H9 (cell line): ENCODE measurements around the gene DIAPH3. TPM values are rescaled to one million over a fixed set of nuclear protein-coding genes. Genes with fewer than 3 reads are reported as not detected.
"Not testable (repeated sequence)": the region's sequence is repeated elsewhere in the genome, so short reads cannot be mapped to it uniquely, and the experiment has no call there.

ENCODE experiments used
- DNase-seq: peaks from one replicate; pipeline ENCODE4 v3.0.0-alpha.2; 2017
- H2AFZ ChIP-seq: one replicate; pipeline ENCODE4 v1.6.1; 2013; ENCODE audit warnings: mild to moderate bottlenecking, low read length, control low read depth, moderate library complexity
- H2AK5ac ChIP-seq: 2 replicates; pipeline ENCODE4 v1.6.1; 2013; ENCODE audit warnings: low read length, control low read depth, mixed read lengths; ENCODE audit not compliant: insufficient read length
- H2BK120ac ChIP-seq: one replicate; pipeline ENCODE4 v1.6.1; 2013; ENCODE audit warnings: low read depth, mild to moderate bottlenecking, low read length, control low read depth, inconsistent platforms; ENCODE audit not compliant: poor library complexity, severe bottlenecking
- H2BK12ac ChIP-seq: 2 replicates; pipeline ENCODE4 v1.6.1; 2013; ENCODE audit warnings: low read length, control low read depth, mixed read lengths, low read depth; ENCODE audit not compliant: insufficient read length
- H2BK15ac ChIP-seq: 2 replicates; pipeline ENCODE4 v1.6.1; 2013; ENCODE audit warnings: low read depth, low read length, control low read depth
- H2BK20ac ChIP-seq: one replicate; pipeline ENCODE4 v1.6.1; 2013; ENCODE audit warnings: low read depth, mild to moderate bottlenecking, low read length, control low read depth, inconsistent platforms; ENCODE audit not compliant: poor library complexity, severe bottlenecking
- H2BK5ac ChIP-seq: 2 replicates; pipeline ENCODE4 v1.6.1; 2013; ENCODE audit warnings: low read length, control low read depth, mixed read lengths; ENCODE audit not compliant: insufficient read length
- H3K14ac ChIP-seq: 2 replicates; pipeline ENCODE4 v1.6.1; 2013; ENCODE audit warnings: low read length, control low read depth; ENCODE audit not compliant: insufficient read depth
- H3K18ac ChIP-seq: 2 replicates; pipeline ENCODE4 v1.6.1; 2013; ENCODE audit warnings: low read depth, mild to moderate bottlenecking, mixed read lengths, low read length, control low read depth; ENCODE audit not compliant: insufficient read length
- H3K23ac ChIP-seq: 2 replicates; pipeline ENCODE4 v1.6.1; 2013; ENCODE audit warnings: low read length, control low read depth, mixed read lengths, low read depth; ENCODE audit not compliant: insufficient read length
- H3K23me2 ChIP-seq: 2 replicates; pipeline ENCODE4 v1.6.1; 2013; ENCODE audit warnings: low read depth, mild to moderate bottlenecking, mixed read lengths, low read length, control low read depth; ENCODE audit not compliant: insufficient read length, poor library complexity, severe bottlenecking
- H3K27ac ChIP-seq: 2 replicates; pipeline ENCODE4 v1.5.1; 2013; ENCODE audit warnings: low read length, control low read depth, mixed read lengths, low read depth; ENCODE audit not compliant: insufficient read length
- H3K27me3 ChIP-seq: 2 replicates; pipeline ENCODE4 v1.6.1; 2013; ENCODE audit warnings: low read length, control low read depth, inconsistent platforms; ENCODE audit not compliant: insufficient read depth
- H3K4ac ChIP-seq: 2 replicates; pipeline ENCODE4 v1.6.1; 2013; ENCODE audit warnings: low read depth, mild to moderate bottlenecking, control low read depth, inconsistent platforms, low read length, moderate library complexity
- H3K4me1 ChIP-seq: 2 replicates; pipeline ENCODE4 v1.6.1; 2013; ENCODE audit warnings: low read length, control low read depth, inconsistent platforms; ENCODE audit not compliant: insufficient read depth
- H3K4me2 ChIP-seq: 2 replicates; pipeline ENCODE4 v1.6.1; 2013; ENCODE audit warnings: low read length, control low read depth, mixed read lengths; ENCODE audit not compliant: insufficient read length, insufficient read depth
- H3K56ac ChIP-seq: 2 replicates; pipeline ENCODE4 v1.6.1; 2013; ENCODE audit warnings: low read depth, mild to moderate bottlenecking, mixed read lengths, low read length, control low read depth; ENCODE audit not compliant: insufficient read length
- H3K79me1 ChIP-seq: 2 replicates; pipeline ENCODE4 v1.6.1; 2013; ENCODE audit warnings: low read depth, mild to moderate bottlenecking, moderate library complexity, low read length, control low read depth, inconsistent platforms; ENCODE audit not compliant: insufficient read depth, poor library complexity, severe bottlenecking
- H3K79me2 ChIP-seq: 2 replicates; pipeline ENCODE4 v1.6.1; 2013; ENCODE audit warnings: low read length, control low read depth, inconsistent platforms; ENCODE audit not compliant: insufficient read depth
- H3K9ac ChIP-seq: 2 replicates; pipeline ENCODE4 v1.6.1; 2013; ENCODE audit warnings: low read length, control low read depth, mixed read lengths; ENCODE audit not compliant: insufficient read length; ENCODE audit errors: extremely low read depth
- H3K9me3 ChIP-seq: one replicate; pipeline ENCODE4 v1.6.1; 2013; ENCODE audit warnings: low read depth, low read length, inconsistent platforms; ENCODE audit not compliant: control insufficient read depth
- H3T11ph ChIP-seq: one replicate; pipeline ENCODE4 v1.6.1; 2013; ENCODE audit warnings: mild to moderate bottlenecking, low read length, control low read depth, inconsistent platforms
- H4K20me1 ChIP-seq: one replicate; pipeline ENCODE4 v1.6.1; 2013; ENCODE audit not compliant: control insufficient read depth, insufficient read length, insufficient read depth
- H4K5ac ChIP-seq: 2 replicates; pipeline ENCODE4 v1.6.1; 2013; ENCODE audit warnings: low read depth, mild to moderate bottlenecking, mixed read lengths, low read length, control low read depth; ENCODE audit not compliant: insufficient read length
- H4K8ac ChIP-seq: replicated peaks from 2 replicates; pipeline ENCODE4 v1.6.1; 2013; ENCODE audit warnings: low read length, control low read depth, mixed read lengths, low read depth; ENCODE audit not compliant: insufficient read length
- H4K91ac ChIP-seq: 2 replicates; pipeline ENCODE4 v1.6.1; 2013; ENCODE audit warnings: low read depth, mild to moderate bottlenecking, moderate library complexity, mixed read lengths, low read length, control low read depth; ENCODE audit not compliant: insufficient read length
- H3K27ac Mint-ChIP-seq, 3 experiments: 2 replicates in 2 of 3; 3 replicates in 1 of 3; pipeline ENCODE4 v1.8.0; 2020 to 2021; ENCODE audit warnings: mixed read lengths in 3 of 3, mild to moderate bottlenecking in 1 of 3, moderate library complexity in 1 of 3
- H3K27me3 Mint-ChIP-seq: 2 replicates; pipeline ENCODE4 v1.8.0; 2021; ENCODE audit warnings: low read depth, mild to moderate bottlenecking, moderate library complexity, mixed read lengths
- H3K36me3 Mint-ChIP-seq, 3 experiments: 2 replicates in 2 of 3; 3 replicates in 1 of 3; pipeline ENCODE4 v1.8.0; 2020 to 2021; ENCODE audit warnings: low read depth in 3 of 3, mixed read lengths in 3 of 3; ENCODE audit not compliant: insufficient read depth in 1 of 3
- H3K4me1 Mint-ChIP-seq, 2 experiments: 2 replicates each; pipeline ENCODE4 v1.8.0; 2020; ENCODE audit warnings: mixed read lengths in 2 of 2
- H3K4me3 Mint-ChIP-seq, 2 experiments: 2 replicates in 1 of 2; 3 replicates in 1 of 2; pipeline ENCODE4 v1.8.0; 2020 to 2021; ENCODE audit warnings: mild to moderate bottlenecking in 2 of 2, mixed read lengths in 2 of 2, moderate library complexity in 1 of 2
- H3K9me3 Mint-ChIP-seq, 2 experiments: 2 replicates in 1 of 2; 3 replicates in 1 of 2; pipeline ENCODE4 v1.8.0; 2020; ENCODE audit warnings: mild to moderate bottlenecking in 2 of 2, mixed read lengths in 2 of 2, moderate library complexity in 1 of 2
- CTCF ChIP-seq: fragments of 200-600 bp; sonication (generic); conservative IDR thresholded peaks from 3 replicates; pipeline ENCODE4 v1.8.0; 2021; ENCODE audit warnings: antibody characterized with exemption, mild to moderate bottlenecking
- WGBS: extraction: QIAGEN DNeasy Blood & Tissue Kit; methylation state at CpG from one replicate; pipeline ENCODE4 v1.1.7; 2013; ENCODE audit warnings: missing lambda C conversion rate, low lambda C conversion rate, mixed read lengths; ENCODE audit not compliant: insufficient read length; ENCODE audit errors: extremely low coverage; 5-methylcytosine and 5-hydroxymethylcytosine counted together
- total RNA-seq: library from RNA; stranded (reverse); gene quantifications from 2 replicates; pipeline ENCODE4 v1.2.1, GENCODE V29; 2021

The DIAPH3 gene
- total RNA-seq, 1 experiment from 2014 or later = 23.1 TPM

GRCh38 chr13:60210510-60211330 is 47.0 kb upstream of the DIAPH3 start:
- no peak for DNase-seq
- Histone ChIP-seq H2BK15ac (no peak overlapping the region), H4K20me1 (no peaks in the 10 kb centered on the region), H3K18ac (no peak overlapping the region), H3K4ac (no peak overlapping the region), H4K8ac (no peak overlapping the region), H3K9ac (no peak overlapping the region), H3T11ph (no peak overlapping the region), H3K23ac (no peak overlapping the region), H3K27ac (no peak overlapping the region), H3K27me3 (no peaks in the 10 kb centered on the region), H3K4me2 (no peak overlapping the region), H3K23me2 (no peaks in the 10 kb centered on the region), H3K56ac (no peak overlapping the region), H2BK5ac (no peak overlapping the region), H3K14ac (no peak overlapping the region), H4K5ac (no peak overlapping the region), H3K9me3 (no peaks in the 10 kb centered on the region), H2BK120ac (no peak overlapping the region), H3K79me1 (no peaks in the 10 kb centered on the region), H2BK12ac (no peak overlapping the region), H2AK5ac (no peak overlapping the region), H2AFZ (no peak overlapping the region), H2BK20ac (no peak overlapping the region), H3K79me2 (no peaks in the 10 kb centered on the region), H3K4me1 (no peaks in the 10 kb centered on the region), H4K91ac (no peak overlapping the region)
- H3K4me3 Mint-ChIP-seq = no peak overlapping the region
- H3K9me3 Mint-ChIP-seq = no peaks in the 10 kb centered on the region
- no peak overlapping the region for H3K27ac Mint-ChIP-seq
- WGBS = no CpG with 5 or more reads among the region's 4 CpGs
- no peaks in the 10 kb centered on the region for H3K36me3 Mint-ChIP-seq
- TF ChIP-seq CTCF = no peak
- H3K4me1 Mint-ChIP-seq = no peaks in the 10 kb centered on the region
- H3K27me3 Mint-ChIP-seq = no peaks in the 10 kb centered on the region

GRCh38 chr13:60205499-60205898 is 41.8 kb upstream of the DIAPH3 start:
- H2AK5ac ChIP-seq, H3K23me2 ChIP-seq, H3K9me3 ChIP-seq, H3K9ac ChIP-seq, H2BK120ac ChIP-seq, H2BK12ac ChIP-seq, H3K36me3 Mint-ChIP-seq, H3K27ac Mint-ChIP-seq, H2BK5ac ChIP-seq, H3T11ph ChIP-seq, H3K23ac ChIP-seq, H4K20me1 ChIP-seq, H4K5ac ChIP-seq, DNase-seq, H4K8ac ChIP-seq, H3K27me3 ChIP-seq, H3K56ac ChIP-seq, H3K14ac ChIP-seq, H3K27ac ChIP-seq, H2BK15ac ChIP-seq, H2AFZ ChIP-seq, H3K4me1 Mint-ChIP-seq, H3K4ac ChIP-seq, H3K18ac ChIP-seq, H3K79me1 ChIP-seq, H3K27me3 Mint-ChIP-seq, H3K4me3 Mint-ChIP-seq, H4K91ac ChIP-seq, H2BK20ac ChIP-seq, H3K4me2 ChIP-seq, H3K4me1 ChIP-seq, H3K9me3 Mint-ChIP-seq, H3K79me2 ChIP-seq: not testable (repeated sequence)
- no CpG with 5 or more reads among the region's 10 CpGs for WGBS
